ENCODE results near the gene C1orf94. TPM values are rescaled to one million over a fixed set of nuclear protein-coding genes. Genes with fewer than 3 reads are reported as not detected.

C1orf94 gene
- polyA plus RNA-seq, 1 of the 3 experiments (the other 2 are of a cell fraction) = not detected

DNA sequence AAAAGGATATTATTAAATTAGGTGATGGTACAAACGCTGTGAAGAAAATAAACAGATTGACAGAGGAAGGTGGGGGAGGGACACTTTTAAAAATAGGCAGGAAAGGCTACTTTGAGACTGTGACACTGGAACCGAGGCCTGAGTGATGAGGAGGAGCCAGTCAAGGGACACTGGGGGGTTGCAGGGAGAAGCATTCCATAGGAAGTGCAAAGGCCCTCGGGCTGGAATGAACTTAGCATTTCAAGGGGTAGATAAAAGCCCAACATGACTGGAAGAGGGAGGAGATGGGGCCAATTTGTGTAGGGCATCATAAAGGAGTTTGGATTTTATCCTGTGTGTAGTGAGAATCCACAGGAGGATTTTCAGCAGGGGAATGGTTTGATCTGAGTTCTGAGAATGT, 15.9 kb downstream of the C1orf94 start:
- ChIA-PET CTCF (interaction anchor here (1.1 kb wide), 1 partner anchor 550 kb away, joined by 4 read pairs; no protein-coding TSS in a partner anchor), POLR2A (no interaction called here)
- TF ChIP-seq SMC3 (IDR thresholded peaks at IDR 0.05; ENCODE audit: low read depth, low read length) (no peak), SIN3A (IDR thresholded peaks at IDR 0.05; ENCODE audit: borderline replicate concordance, low read depth, low read length) (no peak), GABPA (IDR thresholded peaks at IDR 0.05; ENCODE audit: low read depth) (no peak), MEF2A (IDR thresholded peaks at IDR 0.05; ENCODE audit: borderline replicate concordance, low read depth) (no peak), NFIC (IDR thresholded peaks at IDR 0.05; ENCODE audit: borderline replicate concordance) (no peak), EZH2phosphoT487 (IDR thresholded peaks at IDR 0.05; ENCODE audit: borderline replicate concordance, low read depth) (no peak), GATA2 (CRISPR knock-in tag; IDR thresholded peaks at IDR 0.05) (no peak), CHD2 (IDR thresholded peaks at IDR 0.05; ENCODE audit: low read length, partially characterized antibody) (no peak), RAD21 (IDR thresholded peaks at IDR 0.05; ENCODE audit: low read length) (no peak), NRF1 (IDR thresholded peaks at IDR 0.05; ENCODE audit: low read depth, low read length) (no peak), TCF12 (IDR thresholded peaks at IDR 0.05) (no peak), ELF1 (IDR thresholded peaks at IDR 0.05) (no peak), YY1 (IDR thresholded peaks at IDR 0.05; ENCODE audit: low read depth) (no peak)
- TF ChIP-seq, protein P1, sequence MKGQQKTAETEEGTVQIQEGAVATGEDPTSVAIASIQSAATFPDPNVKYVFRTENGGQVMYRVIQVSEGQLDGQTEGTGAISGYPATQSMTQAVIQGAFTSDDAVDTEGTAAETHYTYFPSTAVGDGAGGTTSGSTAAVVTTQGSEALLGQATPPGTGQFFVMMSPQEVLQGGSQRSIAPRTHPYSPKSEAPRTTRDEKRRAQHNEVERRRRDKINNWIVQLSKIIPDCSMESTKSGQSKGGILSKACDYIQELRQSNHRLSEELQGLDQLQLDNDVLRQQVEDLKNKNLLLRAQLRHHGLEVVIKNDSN (IDR thresholded peaks at IDR 0.05; ENCODE audit: borderline replicate concordance, low read depth) = no peak
- TF ChIP-seq, protein P2, sequence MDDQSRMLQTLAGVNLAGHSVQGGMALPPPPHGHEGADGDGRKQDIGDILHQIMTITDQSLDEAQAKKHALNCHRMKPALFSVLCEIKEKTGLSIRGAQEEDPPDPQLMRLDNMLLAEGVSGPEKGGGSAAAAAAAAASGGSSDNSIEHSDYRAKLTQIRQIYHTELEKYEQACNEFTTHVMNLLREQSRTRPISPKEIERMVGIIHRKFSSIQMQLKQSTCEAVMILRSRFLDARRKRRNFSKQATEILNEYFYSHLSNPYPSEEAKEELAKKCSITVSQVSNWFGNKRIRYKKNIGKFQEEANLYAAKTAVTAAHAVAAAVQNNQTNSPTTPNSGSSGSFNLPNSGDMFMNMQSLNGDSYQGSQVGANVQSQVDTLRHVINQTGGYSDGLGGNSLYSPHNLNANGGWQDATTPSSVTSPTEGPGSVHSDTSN (IDR thresholded peaks at IDR 0.05) = no peak
- no peak overlapping the region for H3K27ac ChIP-seq (ENCODE audit: low read depth in 2 of 2, low read length in 1 of 2)
- H3K36me3 ChIP-seq (replicated peaks in 1 of 2; ENCODE audit: control insufficient read depth in 1 of 2, insufficient read depth in 2 of 2, low read length in 1 of 2) = no peaks in the 10 kb centered on the region
- no peak overlapping the region for H3K9ac ChIP-seq
- H3K9me2 ChIP-seq = no peaks in the 10 kb centered on the region
- H3F3A ChIP-seq (replicated peaks; ENCODE audit: insufficient read depth) = no peaks in the 10 kb centered on the region
- no peak overlapping the region for H3K4me3 ChIP-seq (ENCODE audit: low read depth in 2 of 2, low read length in 1 of 2)
- H4K20me1 ChIP-seq (ENCODE audit: insufficient read depth) = no peaks in the 10 kb centered on the region
- H3K79me2 ChIP-seq (ENCODE audit: insufficient read depth) = no peaks in the 10 kb centered on the region
- no peaks in the 10 kb centered on the region for H3K4me1 ChIP-seq (ENCODE audit: control insufficient read depth in 1 of 2, insufficient read depth in 2 of 2, low read depth in 1 of 2, low read length in 1 of 2)
- H3K9me3 ChIP-seq = no peaks in the 10 kb centered on the region
- no peak overlapping the region for H3K4me2 ChIP-seq
- no peak overlapping the region for H2AFZ ChIP-seq (ENCODE audit: low read depth)
- no peaks in the 10 kb centered on the region for H3K27me3 ChIP-seq (ENCODE audit: insufficient read depth)
- WGBS (ENCODE audit: low lambda C conversion rate) = 5% methylated on average over 3 of the region's 3 CpGs
- DNase-seq = no peak

DNA sequence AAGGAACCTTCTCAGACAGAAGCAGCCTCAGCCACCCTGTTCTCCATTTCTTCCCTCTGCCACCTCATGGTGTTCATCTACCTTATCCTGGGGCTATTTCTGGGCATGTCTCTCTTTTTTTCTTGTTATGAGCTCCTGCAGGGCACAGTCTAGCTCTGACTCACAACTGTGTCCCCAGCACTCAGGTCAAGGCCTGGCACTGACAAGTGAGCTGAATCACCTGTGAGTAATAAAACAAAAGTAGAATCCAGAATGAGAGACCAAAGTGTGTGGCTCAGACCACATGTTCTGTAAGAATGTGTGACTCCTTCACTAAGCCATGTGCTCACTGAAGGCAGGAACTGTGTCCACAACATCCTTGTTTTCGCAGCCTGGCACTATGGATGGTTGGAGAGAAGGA, 23.2 kb downstream of the C1orf94 start:
- no peak overlapping the region for H3K4me2 ChIP-seq
- no peaks in the 10 kb centered on the region for H3K9me3 ChIP-seq
- no peak overlapping the region for H3K27ac ChIP-seq (ENCODE audit: low read depth in 2 of 2, low read length in 1 of 2)
- POLR2A ChIA-PET = no interaction called here
- no peaks in the 10 kb centered on the region for H3K9me2 ChIP-seq
- no peaks in the 10 kb centered on the region for H3K79me2 ChIP-seq (ENCODE audit: insufficient read depth)
- H3K36me3 ChIP-seq (replicated peaks in 1 of 2; ENCODE audit: control insufficient read depth in 1 of 2, insufficient read depth in 2 of 2, low read length in 1 of 2) = no peaks in the 10 kb centered on the region
- no peaks in the 10 kb centered on the region for H3F3A ChIP-seq (replicated peaks; ENCODE audit: insufficient read depth)
- H3K27me3 ChIP-seq (ENCODE audit: insufficient read depth) = no peaks in the 10 kb centered on the region
- no peak overlapping the region for H3K9ac ChIP-seq
- no peak overlapping the region for H3K4me3 ChIP-seq (ENCODE audit: low read depth in 2 of 2, low read length in 1 of 2)
- WGBS (ENCODE audit: low lambda C conversion rate) = 3% methylated on average over 1 of the region's 1 CpG
- CTCF ChIA-PET = no interaction called here
- H2AFZ ChIP-seq (ENCODE audit: low read depth) = no peak overlapping the region
- H3K4me1 ChIP-seq (ENCODE audit: control insufficient read depth in 1 of 2, insufficient read depth in 2 of 2, low read depth in 1 of 2, low read length in 1 of 2) = no peaks in the 10 kb centered on the region
- no peak for DNase-seq
- TF ChIP-seq ELF1 (IDR thresholded peaks at IDR 0.05) (no peak), SIN3A (IDR thresholded peaks at IDR 0.05; ENCODE audit: borderline replicate concordance, low read depth, low read length) (no peak), MEF2A (IDR thresholded peaks at IDR 0.05; ENCODE audit: borderline replicate concordance, low read depth) (no peak), FOXJ3 (CRISPR knock-in tag; IDR thresholded peaks at IDR 0.05) (no peak), EP300 (IDR thresholded peaks at IDR 0.05; ENCODE audit: borderline replicate concordance in 1 of 2, low read depth in 1 of 2, low read length in 1 of 2) (no peak), NFIC (IDR thresholded peaks at IDR 0.05; ENCODE audit: borderline replicate concordance) (no peak), FOXM1 (IDR thresholded peaks at IDR 0.05; ENCODE audit: low read depth) (no peak), RCOR1 (IDR thresholded peaks at IDR 0.05; ENCODE audit: low read length) (no peak), GATA2 (CRISPR knock-in tag; IDR thresholded peaks at IDR 0.05) (no peak)
- TF ChIP-seq, protein P3, sequence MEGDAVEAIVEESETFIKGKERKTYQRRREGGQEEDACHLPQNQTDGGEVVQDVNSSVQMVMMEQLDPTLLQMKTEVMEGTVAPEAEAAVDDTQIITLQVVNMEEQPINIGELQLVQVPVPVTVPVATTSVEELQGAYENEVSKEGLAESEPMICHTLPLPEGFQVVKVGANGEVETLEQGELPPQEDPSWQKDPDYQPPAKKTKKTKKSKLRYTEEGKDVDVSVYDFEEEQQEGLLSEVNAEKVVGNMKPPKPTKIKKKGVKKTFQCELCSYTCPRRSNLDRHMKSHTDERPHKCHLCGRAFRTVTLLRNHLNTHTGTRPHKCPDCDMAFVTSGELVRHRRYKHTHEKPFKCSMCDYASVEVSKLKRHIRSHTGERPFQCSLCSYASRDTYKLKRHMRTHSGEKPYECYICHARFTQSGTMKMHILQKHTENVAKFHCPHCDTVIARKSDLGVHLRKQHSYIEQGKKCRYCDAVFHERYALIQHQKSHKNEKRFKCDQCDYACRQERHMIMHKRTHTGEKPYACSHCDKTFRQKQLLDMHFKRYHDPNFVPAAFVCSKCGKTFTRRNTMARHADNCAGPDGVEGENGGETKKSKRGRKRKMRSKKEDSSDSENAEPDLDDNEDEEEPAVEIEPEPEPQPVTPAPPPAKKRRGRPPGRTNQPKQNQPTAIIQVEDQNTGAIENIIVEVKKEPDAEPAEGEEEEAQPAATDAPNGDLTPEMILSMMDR (IDR thresholded peaks at IDR 0.05) = no peak
- TF ChIP-seq, protein P1 (IDR thresholded peaks at IDR 0.05; ENCODE audit: borderline replicate concordance, low read depth) = no peak
- no peaks in the 10 kb centered on the region for H4K20me1 ChIP-seq (ENCODE audit: insufficient read depth)
